NB4 (cell line): ENCODE measurements around the gene CRAT.

Experiments
- DNase-seq: peaks from one replicate; pipeline ENCODE4 v3.0.0; 2010; ENCODE audit warnings: low read depth
- H3K4me3 ChIP-seq: one replicate; pipeline ENCODE4 v1.5.1; 2011; ENCODE audit warnings: mild to moderate bottlenecking, low read depth, low read length, moderate library complexity
- MYC ChIP-seq: IDR thresholded peaks from 2 replicates; pipeline ENCODE4 v1.6.1; 2011; ENCODE audit warnings: low read depth, low read length
- POLR2A ChIP-seq: IDR thresholded peaks from 2 replicates; pipeline ENCODE4 v1.6.1; 2011; ENCODE audit warnings: mild to moderate bottlenecking; ENCODE audit not compliant: insufficient read length; ENCODE audit errors: extremely low read depth
- TF ChIP-seq, protein P1 (sequence below): IDR thresholded peaks from one replicate; pipeline ENCODE4 v1.5.1; 2012; ENCODE audit warnings: low read depth, low read length
- TF ChIP-seq, protein P2 (sequence below): IDR thresholded peaks from 2 replicates; pipeline ENCODE4 v1.6.1; 2011; ENCODE audit warnings: low read depth, low read length

Gene CRAT

DNA sequence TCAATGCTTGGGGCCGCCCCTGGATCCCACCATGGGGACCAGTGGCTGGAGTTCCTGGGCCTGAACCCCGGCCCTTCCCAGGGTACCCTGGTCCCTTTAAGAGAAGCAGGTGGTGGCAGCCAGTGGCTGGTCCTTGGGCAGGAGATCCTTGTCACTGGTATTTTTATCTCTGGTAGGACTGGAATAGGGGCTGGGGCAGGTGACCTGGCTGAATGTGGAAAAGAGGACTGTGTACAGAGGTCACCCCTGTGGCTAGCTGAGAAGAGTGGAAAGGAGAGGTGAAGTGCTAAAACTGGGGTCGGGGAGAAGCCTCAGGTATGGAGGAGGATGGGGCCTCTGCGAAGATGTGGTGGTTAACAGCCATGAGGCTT is 7.0 kb downstream of the CRAT start:
- no peak for DNase-seq

DNA sequence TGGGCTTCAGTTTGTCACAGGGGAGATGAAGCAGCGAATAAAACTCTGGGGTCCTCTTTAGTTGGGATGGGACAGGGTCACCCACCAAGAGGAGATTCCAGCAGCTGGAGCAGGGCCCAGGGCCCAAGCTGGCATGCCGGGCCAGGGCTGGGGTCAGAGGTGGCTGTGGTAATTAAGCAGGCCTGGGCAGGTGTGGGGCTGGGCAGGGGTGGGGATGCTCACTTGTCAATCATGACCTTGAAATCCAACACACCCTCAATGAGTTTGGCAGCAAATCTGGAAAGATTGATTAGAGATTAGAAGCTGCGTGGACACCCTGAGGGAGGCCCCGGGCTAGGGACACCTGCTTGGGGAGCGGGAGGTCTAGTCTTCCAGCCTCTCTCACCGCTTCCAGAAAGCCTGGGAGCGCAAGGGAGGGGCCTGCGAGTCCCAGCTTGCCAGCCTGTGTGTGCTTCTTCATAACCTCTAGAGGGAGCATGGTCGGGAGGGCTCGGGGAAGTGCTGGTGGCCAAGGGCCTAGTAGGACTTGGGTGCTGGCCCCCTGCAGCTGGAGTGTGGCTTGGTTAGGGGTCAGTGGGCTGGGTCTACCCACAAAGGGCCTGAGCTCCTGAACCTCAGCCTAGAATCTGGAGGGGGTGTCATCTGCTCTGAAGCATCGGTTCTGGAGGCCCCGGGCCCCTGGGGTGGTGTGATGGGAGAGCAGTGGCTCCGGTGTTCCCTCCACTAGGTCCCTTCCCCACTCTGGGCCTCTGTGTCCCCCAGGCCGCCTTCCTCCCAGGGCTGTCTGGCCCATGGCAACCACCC is 7.6 kb downstream of the CRAT start:
- no peak for TF ChIP-seq POLR2A
- TF ChIP-seq, protein P1, sequence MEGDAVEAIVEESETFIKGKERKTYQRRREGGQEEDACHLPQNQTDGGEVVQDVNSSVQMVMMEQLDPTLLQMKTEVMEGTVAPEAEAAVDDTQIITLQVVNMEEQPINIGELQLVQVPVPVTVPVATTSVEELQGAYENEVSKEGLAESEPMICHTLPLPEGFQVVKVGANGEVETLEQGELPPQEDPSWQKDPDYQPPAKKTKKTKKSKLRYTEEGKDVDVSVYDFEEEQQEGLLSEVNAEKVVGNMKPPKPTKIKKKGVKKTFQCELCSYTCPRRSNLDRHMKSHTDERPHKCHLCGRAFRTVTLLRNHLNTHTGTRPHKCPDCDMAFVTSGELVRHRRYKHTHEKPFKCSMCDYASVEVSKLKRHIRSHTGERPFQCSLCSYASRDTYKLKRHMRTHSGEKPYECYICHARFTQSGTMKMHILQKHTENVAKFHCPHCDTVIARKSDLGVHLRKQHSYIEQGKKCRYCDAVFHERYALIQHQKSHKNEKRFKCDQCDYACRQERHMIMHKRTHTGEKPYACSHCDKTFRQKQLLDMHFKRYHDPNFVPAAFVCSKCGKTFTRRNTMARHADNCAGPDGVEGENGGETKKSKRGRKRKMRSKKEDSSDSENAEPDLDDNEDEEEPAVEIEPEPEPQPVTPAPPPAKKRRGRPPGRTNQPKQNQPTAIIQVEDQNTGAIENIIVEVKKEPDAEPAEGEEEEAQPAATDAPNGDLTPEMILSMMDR = peak; percentile 53
- TF ChIP-seq, protein P2, sequence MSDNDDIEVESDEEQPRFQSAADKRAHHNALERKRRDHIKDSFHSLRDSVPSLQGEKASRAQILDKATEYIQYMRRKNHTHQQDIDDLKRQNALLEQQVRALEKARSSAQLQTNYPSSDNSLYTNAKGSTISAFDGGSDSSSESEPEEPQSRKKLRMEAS = no peak
- H3K4me3 ChIP-seq = no peak overlapping the region

More for the DNA sequence above, 7.0 kb downstream of the CRAT start:
- no peak overlapping the region for H3K4me3 ChIP-seq
- TF ChIP-seq MYC (no peak), POLR2A (no peak)

DNA sequence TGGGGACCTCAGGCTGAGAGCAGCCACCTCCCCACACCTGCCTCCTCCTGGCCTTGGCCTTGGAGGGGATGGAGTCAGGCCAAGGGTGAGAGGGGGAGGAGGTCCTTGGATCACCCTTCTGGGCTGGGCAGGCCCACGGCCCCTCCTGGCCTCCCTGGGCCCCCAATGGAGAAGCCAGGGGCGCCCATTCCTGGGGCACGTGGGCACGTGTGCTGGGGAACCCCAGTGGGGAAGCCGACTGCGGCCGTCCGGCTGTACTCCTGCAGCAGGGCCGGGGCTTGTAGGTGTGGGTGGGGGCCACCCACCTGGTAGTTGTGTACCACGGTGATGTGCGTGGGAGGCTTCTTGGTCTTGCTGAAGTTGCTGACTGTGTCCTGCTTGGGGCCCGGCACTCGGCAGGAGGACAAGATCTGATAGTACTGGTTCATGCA is 8.5 kb downstream of the CRAT start:
- TF ChIP-seq MYC (no peak), POLR2A (no peak)
- TF ChIP-seq, protein P1 = no peak
- TF ChIP-seq, protein P2 = no peak
- no peak overlapping the region for H3K4me3 ChIP-seq
- DNase-seq = no peak

More for the DNA sequence above, 7.6 kb downstream of the CRAT start:
- DNase-seq = peak; percentile 54

DNA sequence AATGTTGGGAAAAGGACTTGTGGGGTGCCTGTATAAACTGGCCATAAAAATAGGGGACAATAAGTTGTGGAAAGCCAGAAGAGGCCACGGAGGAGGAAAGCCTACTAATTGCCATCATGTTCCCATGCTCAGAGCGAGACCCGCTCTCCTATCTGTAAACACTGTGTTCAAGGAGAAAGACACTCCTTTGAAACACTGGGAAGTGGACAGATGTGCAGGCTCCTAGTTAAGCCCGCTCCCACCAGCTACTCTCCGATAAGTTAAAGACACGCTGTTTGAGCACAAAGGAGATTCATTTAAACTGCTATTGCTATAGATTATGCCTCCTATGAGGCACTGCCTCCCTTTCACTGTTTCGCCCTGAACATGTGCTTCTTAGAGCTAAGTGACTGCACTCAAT is 9.3 kb downstream of the CRAT start:
- no peak for DNase-seq

DNA sequence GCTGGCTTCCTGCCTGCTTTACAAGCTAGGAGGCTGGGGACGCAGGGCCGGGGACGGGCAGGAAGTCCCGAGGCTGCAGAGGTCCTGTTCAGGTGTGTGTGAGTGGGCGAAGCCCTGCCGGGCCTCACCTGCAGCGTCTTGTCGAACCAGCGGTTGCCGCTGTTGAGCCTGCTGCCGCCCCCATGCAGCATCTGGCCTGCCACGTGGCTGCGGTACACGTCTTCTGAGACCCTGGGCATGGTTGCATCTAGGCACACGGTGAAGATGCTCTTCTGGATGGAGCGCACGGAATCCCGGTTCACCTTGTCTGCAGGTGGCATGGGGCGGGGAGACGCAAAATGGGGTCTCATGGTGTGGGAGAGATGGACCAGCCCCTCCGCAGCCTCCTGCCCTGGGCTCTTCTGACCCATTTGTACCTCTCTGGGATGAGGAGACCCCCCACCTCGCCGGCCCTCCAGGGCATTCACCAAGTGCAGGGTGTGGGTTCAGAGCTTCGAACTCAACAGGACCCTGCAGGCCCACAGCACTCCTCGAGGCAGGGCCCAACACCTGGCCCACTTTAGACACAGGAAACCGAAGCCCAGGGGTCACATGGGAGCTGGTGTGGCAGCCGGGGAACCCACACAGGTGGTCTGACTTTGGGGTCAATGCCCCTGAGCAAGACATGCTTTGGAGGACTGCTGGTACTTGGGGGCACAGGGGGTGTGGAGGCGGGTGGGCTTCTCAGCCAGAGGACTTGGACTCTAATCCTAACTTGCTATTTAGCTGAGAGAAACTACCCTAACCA is 10.0 kb downstream of the CRAT start:
- DNase-seq = no peak
- TF ChIP-seq POLR2A = no peak
- TF ChIP-seq, protein P1 = no peak
- TF ChIP-seq, protein P2 = no peak
- H3K4me3 ChIP-seq = no peak overlapping the region

More for the DNA sequence above, 9.3 kb downstream of the CRAT start:
- H3K4me3 ChIP-seq = no peak overlapping the region
- TF ChIP-seq POLR2A = no peak
- no peak for TF ChIP-seq MYC
- TF ChIP-seq, protein P1 = no peak
- TF ChIP-seq, protein P2 = no peak

DNA sequence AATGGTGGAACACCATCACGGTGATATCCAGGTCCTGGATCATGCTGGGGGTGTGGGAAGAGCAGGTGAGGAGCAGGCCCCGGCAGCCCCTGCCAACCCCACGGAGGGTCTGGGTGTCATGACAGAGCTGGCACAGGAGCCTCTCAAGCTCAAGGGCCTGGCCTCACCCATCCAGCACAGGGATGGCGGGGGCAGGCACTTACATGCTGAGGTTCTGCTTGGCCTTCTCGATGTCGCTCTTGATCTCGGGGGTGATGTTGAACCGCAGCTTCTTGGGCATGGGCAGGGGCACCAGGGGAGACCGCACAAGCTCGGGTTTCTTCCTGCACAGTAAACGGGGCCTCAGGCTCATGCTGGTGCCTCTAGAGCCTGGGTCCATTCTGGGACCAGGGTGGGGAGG is 12.3 kb downstream of the CRAT start:
- no peak for DNase-seq
- TF ChIP-seq, protein P1 = no peak
- TF ChIP-seq POLR2A (no peak), MYC (no peak)
- TF ChIP-seq, protein P2 = no peak
- H3K4me3 ChIP-seq = no peak overlapping the region
